Measurements from ENCODE around the gene NR4A1. TPM values are rescaled to one million over a fixed set of nuclear protein-coding genes. Genes with fewer than 3 reads are reported as not detected.

The NR4A1 gene
- total RNA-seq, 1 experiment from 2014 or later: 12.5 TPM

DNA sequence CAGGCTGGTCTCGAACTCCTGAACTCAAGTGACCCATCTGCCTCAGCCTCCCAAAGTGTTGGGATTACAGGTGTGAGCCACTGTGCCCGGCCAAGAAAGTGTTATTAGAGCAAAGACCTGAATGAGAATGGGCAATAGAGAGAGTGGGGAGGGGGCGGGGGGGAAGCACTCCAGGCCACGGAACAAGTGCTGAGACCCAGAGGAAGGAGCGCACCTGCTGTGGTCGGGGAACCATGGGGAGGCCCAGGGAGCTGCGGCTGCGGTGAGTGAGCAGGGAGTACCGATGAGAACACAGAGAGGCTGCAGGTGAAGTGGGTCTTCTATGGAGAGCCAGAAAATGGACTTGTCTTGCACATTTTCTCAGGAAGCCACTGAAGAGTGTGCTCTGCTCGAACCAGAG is 39.0 kb downstream of the NR4A1 start:
- DNase-seq (ENCODE audit: low spot score): no peak
- H3K27ac ChIP-seq (ENCODE audit: low read depth, low read length, poor library complexity, severe bottlenecking): no peak overlapping the region
- no peak overlapping the region for H3K4me3 ChIP-seq (ENCODE audit: low read depth, low read length, poor library complexity, severe bottlenecking)
- ChIA-PET CTCF (no interaction called here), POLR2A (ENCODE audit: low non-redundant PET) (no interaction called here)
- TF ChIP-seq CTCF (conservative IDR thresholded peaks at IDR 0.05; ENCODE audit: low read depth, low read length) (no peak), EZH2 (IDR thresholded peaks at IDR 0.05; ENCODE audit: borderline replicate concordance, low read depth, low read length, poor library complexity, severe bottlenecking) (no peak)
- H3K9me3 ChIP-seq (ENCODE audit: low read depth, low read length, poor library complexity, severe bottlenecking): no peaks in the 10 kb centered on the region
- peaks cover 19% of the 10 kb centered on the region for H3K27me3 ChIP-seq (replicated peaks; ENCODE audit: insufficient read depth, low read depth, low read length, poor library complexity)
- intact Hi-C loops (cut with micrococcal nuclease; ENCODE audit: unreplicated experiment): no loop called here
- H3K36me3 ChIP-seq (ENCODE audit: insufficient read depth, low read length, poor library complexity, severe bottlenecking): no peaks in the 10 kb centered on the region
- BruUV-seq (replicated peaks): no TSS peak
- no peaks in the 10 kb centered on the region for H3K4me1 ChIP-seq (ENCODE audit: insufficient read depth, low read length, poor library complexity, severe bottlenecking)

GRCh38 chr12:52091061-52091460 is 39.8 kb downstream of the NR4A1 start:
- H3K4me1 ChIP-seq (ENCODE audit: insufficient read depth, low read length, poor library complexity, severe bottlenecking): no peaks in the 10 kb centered on the region
- no peak for TF ChIP-seq EZH2 (IDR thresholded peaks at IDR 0.05; ENCODE audit: borderline replicate concordance, low read depth, low read length, poor library complexity, severe bottlenecking)
- no peak for TF ChIP-seq CTCF (conservative IDR thresholded peaks at IDR 0.05; ENCODE audit: low read depth, low read length)
- ChIA-PET CTCF (no interaction called here), POLR2A (ENCODE audit: low non-redundant PET) (no interaction called here)
- BruUV-seq (replicated peaks): no TSS peak
- no peak overlapping the region for H3K27ac ChIP-seq (ENCODE audit: low read depth, low read length, poor library complexity, severe bottlenecking)
- H3K9me3 ChIP-seq (ENCODE audit: low read depth, low read length, poor library complexity, severe bottlenecking): no peaks in the 10 kb centered on the region
- H3K27me3 ChIP-seq (replicated peaks; ENCODE audit: insufficient read depth, low read depth, low read length, poor library complexity): peaks cover 19% of the 10 kb centered on the region
- no peak overlapping the region for H3K4me3 ChIP-seq (ENCODE audit: low read depth, low read length, poor library complexity, severe bottlenecking)
- H3K36me3 ChIP-seq (ENCODE audit: insufficient read depth, low read length, poor library complexity, severe bottlenecking): no peaks in the 10 kb centered on the region
- no peak for DNase-seq (ENCODE audit: low spot score)
- intact Hi-C loops (cut with micrococcal nuclease; ENCODE audit: unreplicated experiment): no loop called here

- TF ChIP-seq EZH2 (IDR thresholded peaks at IDR 0.05; ENCODE audit: borderline replicate concordance, low read depth, low read length, poor library complexity, severe bottlenecking): no peak
- no peak for TF ChIP-seq CTCF (conservative IDR thresholded peaks at IDR 0.05; ENCODE audit: low read depth, low read length)
- no peaks in the 10 kb centered on the region for H3K9me3 ChIP-seq (ENCODE audit: low read depth, low read length, poor library complexity, severe bottlenecking)
- DNase-seq (ENCODE audit: low spot score): no peak
- no TSS peak for BruUV-seq (replicated peaks)
- H3K4me3 ChIP-seq (ENCODE audit: low read depth, low read length, poor library complexity, severe bottlenecking): no peak overlapping the region
- no peaks in the 10 kb centered on the region for H3K36me3 ChIP-seq (ENCODE audit: insufficient read depth, low read length, poor library complexity, severe bottlenecking)
- ChIA-PET CTCF (no interaction called here), POLR2A (ENCODE audit: low non-redundant PET) (no interaction called here)
- no peaks in the 10 kb centered on the region for H3K4me1 ChIP-seq (ENCODE audit: insufficient read depth, low read length, poor library complexity, severe bottlenecking)
- H3K27ac ChIP-seq (ENCODE audit: low read depth, low read length, poor library complexity, severe bottlenecking): no peak overlapping the region
- H3K27me3 ChIP-seq (replicated peaks; ENCODE audit: insufficient read depth, low read depth, low read length, poor library complexity): peaks cover 19% of the 10 kb centered on the region
- intact Hi-C loops (cut with micrococcal nuclease; ENCODE audit: unreplicated experiment): no loop called here
These were observed 40.6 kb downstream of the NR4A1 start for GRCh38 chr12:52091869-52092268.

Measured in A673 (cell line).